HG02623 (cell line): ENCODE measurements around the gene BRME1.

Experiments used
- ATAC-seq: cut with Tn5 transposase; IDR thresholded peaks from one replicate; pipeline ENCODE4 v1.9.1; 2021; ENCODE audit warnings: moderate library complexity; ENCODE audit not compliant: unreplicated experiment

BRME1 gene

DNA sequence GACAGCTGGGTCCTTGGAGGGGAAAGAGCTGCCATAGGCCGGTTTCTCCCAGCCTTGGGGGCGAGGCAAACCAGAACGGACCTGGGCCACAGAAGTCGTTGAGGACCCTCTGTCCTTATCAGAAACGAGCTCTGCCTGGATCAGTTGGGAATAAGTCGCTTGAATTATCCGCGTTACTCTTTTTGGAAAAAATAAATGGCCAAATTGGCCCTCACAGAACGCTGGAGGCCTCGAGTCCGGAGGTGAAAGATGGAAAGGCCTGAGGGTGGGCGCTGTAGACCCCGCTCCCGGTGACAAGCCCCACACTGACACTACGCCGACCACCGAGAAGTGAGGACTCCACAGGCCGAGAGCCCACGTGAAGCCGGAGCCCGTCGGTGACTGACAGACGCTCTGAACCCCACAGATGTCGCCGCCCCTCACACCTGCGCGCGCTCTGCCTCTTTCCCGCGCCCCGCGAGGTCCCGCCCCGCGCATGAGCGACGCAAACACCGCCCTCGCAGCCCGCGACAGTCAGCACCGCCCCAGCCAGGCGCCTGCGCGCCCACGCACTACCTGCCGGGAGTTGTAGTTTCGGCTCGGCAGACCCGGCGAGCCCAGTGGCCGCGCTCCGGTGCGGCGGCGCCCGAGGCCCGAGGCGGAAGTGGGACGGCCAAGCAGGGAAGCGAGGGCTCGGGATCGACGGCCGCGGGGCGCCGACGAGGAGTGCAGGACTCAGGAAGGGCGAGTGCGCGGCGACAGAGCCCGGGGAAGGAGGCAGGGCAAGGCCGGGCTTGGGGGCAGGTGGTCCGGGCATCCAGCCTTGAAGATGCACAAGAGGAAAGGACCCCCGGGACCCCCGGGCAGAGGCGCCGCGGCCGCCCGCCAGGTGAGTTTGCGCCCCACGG, at the start of gene BRME1, which contains the start of gene CC2D1A:
Gene BRME1, minus strand, starts transcription at position 484 of the 887 bp plus-strand sequence. CDS start 1,225 bp downstream, outside the sequence.
Gene CC2D1A, plus strand, starts transcription at position 568 of the 887 bp plus-strand sequence. Its CDS starts 241 bp downstream, at position 809.
- peak; percentile 73 for ATAC-seq

DNA sequence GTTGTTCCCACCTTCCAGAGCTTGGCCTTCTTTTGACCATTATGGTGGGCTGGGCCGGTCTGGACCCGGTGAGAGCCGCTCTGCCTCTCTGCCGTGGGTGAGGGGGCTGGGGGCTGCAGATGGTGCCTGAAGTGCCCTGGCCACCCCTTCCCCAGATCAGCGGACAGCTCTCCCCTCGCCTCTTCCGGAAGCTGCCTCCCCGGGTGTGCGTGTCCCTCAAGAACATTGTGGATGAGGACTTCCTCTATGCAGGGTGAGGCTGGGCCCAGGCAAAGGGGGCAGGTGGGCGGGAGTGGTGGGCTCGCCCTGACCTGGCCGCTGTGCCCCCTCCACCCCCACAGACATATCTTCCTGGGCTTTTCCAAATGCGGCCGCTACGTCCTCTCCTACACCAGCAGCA, 48.3 kb upstream of the BRME1 start:
- no peak for ATAC-seq

DNA sequence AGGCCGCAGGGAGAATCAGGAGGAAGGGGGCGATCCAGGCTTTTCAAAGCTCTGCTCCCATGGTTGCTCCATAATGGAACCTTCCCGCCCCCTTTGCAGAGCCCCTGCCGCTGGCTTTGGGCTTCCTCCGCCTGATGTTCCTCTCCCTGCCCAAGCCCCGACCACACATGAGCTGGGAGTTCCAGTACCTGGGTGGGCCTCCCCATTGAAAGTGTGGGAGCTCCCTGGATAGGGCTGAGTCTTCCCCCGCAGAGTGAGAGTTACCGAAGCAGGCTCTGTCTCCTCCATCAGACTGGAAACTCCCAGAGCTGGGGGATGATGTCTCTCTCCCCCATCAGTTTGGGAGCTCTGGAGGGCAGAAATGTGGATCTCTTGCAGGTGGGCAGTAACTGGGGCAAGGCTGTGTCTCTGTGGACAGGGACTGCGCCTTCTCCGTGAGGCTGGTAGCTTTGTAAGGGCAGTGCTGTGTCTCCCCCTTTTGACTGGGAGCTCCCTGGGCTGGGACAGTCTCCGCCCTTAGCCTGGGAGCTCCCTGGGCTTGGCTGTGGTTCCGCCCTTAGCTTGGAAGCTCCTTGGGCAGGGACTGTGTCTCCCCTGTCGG, 47.1 kb upstream of the BRME1 start:
- ATAC-seq = no peak

DNA sequence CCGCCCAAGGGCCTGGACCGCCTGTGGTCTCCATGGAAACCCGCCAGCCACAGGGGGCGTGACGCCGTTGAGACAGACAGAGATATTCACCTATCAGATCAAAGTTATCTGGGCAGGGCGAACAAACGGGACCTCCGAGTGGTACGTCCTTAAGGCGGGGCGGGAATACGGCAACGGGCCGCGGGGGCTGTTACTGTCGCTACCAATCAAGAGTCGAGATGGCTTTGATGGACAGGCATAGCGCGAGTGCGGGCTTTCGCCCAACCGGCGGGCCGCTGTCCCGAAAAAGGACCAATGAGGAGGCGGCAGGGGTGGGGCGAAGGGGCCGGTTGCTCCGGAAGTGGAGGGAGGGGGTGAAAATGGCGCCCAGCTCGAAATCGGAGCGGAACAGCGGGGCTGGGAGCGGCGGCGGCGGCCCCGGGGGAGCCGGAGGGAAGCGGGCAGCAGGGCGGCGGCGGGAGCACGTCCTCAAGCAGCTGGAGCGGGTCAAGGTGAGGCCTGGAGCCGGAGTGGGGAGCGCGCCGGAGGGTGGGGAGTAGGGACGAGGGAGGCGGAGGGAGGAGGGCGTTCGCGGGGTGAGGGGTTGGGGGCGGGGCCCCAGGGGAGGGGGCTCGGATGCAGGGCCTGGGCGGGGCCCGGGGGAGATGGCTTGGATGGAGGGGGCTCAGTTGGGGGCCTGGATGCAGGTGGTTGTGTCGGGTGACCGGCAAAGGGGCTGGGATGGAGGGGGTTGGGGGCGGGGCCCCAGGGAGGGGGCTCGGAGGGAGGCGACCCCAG, 46.4 kb upstream of the BRME1 start, which contains the start of gene DCAF15:
Gene DCAF15, plus strand, starts transcription at position 356 of the 777 bp plus-strand sequence. Its CDS starts 4 bp downstream, at position 360.
- peak; percentile 95 for ATAC-seq

DNA sequence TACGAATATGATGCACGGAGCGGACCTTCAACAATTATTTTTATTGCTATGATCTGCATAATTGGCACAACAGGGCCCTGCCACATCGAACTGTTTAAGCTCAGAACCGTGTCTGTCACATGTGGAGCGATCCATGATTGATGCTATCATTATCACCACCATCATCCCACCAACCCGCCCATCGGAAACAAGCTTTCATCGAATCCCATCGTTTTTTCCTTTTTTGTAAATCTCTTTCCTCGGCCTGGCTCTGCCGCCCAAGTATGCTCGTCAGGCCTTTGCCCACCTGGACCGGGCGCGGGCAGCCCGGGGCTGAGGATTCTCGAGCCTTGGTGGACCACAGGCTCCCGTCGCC, 45.9 kb upstream of the BRME1 start:
- ATAC-seq = no peak

DNA sequence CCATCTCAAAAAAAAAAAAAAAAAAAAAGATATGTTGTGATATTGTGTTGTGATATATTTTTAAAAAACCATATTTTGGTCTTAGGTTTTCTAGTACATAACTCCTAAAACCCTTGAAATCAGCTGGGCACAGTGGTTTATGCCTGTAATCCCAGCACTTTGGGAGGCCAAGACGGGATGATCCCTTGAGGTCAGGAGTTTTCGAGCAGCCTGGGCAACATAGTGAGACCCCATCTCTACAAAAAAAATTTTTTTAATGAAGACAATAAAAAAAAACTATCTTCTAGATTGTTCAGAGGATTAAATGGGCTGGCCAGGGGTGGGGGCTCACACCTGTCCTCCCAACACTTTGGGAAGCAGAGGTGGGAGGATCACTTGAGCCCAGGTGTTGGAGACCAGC, 45.1 kb upstream of the BRME1 start:
- ATAC-seq = no peak

DNA sequence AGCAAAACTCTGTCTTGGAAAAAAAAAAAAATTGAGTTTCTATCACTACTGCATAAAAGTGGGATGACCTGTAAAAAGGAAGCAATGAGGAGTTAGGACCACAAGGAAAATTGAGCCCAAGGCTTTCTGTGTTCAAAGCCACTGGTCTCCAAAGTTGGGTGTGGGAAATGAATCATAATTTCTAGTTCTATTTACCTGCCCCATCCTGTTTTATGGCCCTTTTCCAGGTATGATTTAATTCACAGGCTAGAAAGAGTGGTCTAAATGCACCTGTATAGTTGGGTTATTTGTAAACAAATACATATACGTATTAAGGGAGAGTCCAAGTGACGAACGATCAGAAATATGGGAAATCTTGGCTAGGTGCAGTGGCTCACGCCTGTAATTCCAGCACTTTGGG, 40.5 kb upstream of the BRME1 start:
- no peak for ATAC-seq

DNA sequence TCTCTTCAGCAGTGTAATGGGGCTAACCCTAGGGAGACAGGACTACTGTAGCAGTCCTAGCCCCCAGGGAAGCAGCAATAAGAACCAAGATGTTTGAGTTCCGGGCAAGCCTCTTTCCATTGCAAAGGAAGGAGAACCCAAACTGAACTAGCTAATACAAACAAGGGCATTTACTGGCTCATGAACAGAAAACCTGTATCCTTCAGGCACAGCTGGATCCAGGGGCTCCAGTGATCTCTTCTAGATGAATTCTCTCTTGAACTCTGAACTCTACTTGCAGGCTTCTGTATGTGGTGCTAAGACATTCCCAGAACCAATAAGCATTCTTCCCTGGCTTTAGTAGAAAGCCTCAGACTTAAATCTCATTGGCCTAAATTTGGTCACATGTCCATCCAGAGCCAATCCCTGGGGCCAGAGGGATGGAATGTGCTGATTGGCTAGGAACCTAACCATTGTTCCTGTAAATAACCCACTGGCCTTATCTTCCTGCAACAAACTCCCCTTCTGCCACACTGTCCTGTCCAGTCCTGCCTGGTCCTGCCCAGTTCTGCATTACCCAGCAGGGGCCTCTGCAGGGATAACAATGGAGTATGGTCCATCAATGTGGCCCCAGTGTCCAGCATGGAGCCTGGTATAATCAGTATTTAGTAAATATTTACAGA, 36.2 kb upstream of the BRME1 start:
- no peak for ATAC-seq

DNA sequence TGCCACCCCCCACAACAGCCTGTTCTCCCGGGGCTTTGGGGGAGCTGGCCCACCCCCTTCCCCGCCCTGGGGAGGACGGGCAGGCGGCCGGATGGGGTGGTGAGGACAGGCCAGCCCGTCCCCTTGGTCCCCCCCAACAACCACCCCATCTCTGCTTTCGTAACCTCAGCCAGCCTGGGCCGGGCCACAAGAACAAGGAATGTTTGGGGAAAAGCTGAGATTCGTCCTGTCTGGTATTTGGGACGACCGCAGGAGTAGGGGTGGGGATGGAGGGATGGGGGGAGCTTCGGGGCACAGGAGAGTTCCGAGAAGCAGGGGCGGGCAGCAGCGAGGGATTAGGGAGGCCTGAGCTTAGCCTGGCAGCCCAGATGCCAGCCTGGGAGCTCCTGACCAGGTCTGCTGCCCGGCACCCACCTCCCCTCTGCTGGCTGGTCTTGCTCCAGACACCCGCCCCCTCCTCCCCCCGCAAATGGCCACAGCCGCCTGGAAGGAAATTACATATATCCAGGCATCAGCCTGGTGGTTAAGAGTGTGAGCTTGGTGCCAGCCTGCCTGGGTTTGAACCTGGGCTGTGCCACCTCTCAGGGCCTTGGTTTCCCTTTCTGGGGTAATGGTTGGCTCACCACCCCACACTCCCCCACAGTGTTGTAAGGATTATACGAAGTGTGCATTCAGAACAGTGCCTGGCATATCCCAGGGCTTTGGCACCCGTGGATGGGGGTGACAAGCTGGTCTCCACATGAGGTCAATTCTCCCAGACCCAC, 32.6 kb upstream of the BRME1 start, which contains the start of gene PODNL1:
Gene PODNL1, minus strand, starts transcription at position 117 of the 764 bp plus-strand sequence. CDS start 236 bp downstream, outside the sequence.
- ATAC-seq = no peak

DNA sequence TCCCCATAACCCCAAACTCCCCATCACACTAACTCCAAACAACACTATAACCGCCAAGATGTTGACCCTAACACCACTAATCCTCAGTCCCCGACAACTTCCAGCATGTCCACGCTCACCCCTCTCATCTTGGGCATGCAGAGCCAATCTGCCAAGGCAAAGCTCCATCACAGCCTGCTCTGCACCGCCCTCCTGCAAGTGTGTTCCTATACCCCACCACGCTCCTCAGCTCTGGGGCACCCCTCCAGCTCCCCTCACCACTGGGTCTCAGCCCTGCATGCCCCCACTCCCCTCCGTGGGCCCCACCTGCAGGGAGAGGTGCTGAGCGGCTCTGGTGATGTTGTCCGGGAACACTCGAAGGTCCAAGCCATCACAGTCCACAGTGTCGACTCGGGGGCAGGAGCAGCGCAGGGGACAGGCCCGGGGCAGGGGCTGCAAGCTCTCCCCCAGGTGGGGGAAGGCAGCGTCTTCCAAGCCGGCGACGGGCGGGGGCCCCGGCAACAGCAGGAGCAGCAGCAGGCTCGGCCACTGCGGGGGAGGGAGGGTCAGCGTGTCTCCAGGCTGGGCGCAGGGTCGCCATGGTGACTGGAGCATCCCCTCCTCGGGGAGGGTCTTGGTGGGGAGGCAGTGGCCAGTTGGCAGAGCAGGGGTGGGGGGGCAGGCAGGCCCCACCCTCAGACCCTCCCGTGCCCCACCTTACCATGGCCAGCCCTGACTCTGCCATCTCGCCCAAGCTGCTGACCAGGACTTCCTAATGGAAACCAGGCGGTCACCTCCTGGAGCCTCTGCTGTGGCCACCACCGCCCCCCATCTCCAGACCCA, 31.8 kb upstream of the BRME1 start:
- ATAC-seq = no peak

DNA sequence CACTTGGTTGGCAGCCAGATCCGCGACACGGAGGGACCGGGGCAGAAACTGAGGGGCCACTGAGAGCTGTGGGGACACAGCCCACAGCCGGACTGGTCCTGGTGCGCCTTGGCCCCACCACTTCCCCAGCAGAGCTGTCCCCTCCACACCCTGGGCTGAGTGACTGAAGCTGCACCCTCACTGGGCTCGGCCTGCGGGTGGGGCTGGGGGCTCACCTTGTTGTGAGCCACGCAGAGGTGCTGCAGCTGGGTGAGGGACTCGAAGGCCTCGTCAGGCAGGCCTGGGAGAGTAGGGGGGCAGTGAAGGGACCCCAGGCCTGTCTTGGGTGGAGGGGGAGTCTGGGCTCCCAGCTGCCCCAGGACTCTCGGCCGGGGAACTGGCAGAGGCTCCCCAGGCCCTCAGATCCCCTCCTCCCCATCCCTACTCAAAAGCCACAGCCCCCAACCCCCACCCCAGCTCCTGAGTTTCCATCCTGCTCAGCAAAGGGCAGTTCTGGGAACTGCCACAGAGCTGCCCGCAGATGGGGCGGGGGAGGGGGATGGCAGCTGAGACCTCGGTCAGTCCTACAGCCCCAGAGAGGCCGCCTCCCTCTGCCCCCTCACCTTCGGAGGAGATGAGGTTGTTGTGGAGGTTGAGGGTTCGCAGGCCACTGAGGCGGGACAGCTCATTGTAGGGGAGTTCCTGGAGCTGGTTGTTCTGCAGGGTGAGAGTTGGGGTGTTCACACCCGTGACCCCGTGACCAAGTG, 30.0 kb upstream of the BRME1 start:
- no peak for ATAC-seq

DNA sequence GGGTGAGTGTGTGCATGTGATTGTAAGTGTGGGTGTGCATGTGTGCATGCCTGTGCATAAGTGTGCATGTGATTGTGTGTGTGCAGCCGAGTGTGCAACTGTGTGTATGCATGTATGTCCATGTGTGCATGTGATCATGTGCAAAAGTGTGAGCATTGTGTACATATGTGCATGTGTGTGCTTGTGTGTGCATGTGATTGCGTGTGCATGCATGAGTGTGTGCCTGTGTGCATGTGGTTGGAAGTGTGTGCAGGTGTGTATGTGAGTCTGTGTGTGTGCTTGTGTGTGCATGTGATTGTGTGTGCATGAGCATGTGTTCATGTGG, 28.8 kb upstream of the BRME1 start:
- no peak for ATAC-seq

DNA sequence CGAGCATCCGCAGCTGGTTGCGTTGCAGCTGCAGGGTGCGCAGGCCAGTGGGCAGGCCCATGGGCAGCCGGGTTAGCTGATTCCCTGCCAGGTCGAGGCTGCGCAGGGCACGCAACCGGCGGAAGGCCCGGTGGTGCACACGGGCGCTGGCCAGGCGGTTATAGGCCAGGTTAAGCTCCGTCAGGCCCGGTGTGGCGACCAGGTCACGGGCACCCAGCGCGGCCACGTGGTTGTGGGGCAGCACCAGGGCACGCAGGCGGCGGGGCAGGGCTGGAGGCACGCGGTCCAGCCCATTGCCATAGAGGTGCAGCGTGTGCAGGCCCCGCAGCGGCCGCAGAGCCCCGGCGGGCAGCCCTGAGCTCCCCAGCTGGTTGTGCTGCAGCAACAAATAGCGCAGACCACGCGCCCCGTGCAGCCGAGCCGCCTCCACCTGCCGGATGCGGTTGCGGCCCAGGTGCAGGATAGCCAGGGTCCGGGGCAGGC, 27.0 kb upstream of the BRME1 start:
- no peak for ATAC-seq

DNA sequence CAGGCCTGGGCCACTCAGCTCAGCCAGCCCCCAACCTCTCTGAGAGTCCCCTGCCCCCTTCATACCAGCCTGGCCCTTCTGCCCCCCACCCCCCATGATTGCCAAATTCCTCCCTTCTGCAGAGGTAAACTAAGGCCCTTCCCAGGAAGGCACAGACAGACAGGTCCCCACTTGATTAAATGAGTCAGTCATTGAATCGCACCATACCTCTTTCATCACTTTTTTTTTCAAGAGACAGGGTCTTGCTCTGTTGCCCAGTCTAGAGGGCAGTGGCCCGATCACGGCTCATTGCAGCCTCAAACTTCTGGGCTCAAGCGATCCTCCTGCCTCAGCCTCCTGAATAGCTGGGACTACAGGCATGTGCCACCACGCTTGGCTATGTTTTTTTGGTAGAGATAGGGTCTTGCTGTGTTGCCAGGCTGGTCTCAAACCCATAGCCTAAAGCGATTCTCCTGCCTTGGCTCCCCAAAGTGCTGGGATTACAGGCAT, 26.3 kb upstream of the BRME1 start:
- no peak for ATAC-seq

DNA sequence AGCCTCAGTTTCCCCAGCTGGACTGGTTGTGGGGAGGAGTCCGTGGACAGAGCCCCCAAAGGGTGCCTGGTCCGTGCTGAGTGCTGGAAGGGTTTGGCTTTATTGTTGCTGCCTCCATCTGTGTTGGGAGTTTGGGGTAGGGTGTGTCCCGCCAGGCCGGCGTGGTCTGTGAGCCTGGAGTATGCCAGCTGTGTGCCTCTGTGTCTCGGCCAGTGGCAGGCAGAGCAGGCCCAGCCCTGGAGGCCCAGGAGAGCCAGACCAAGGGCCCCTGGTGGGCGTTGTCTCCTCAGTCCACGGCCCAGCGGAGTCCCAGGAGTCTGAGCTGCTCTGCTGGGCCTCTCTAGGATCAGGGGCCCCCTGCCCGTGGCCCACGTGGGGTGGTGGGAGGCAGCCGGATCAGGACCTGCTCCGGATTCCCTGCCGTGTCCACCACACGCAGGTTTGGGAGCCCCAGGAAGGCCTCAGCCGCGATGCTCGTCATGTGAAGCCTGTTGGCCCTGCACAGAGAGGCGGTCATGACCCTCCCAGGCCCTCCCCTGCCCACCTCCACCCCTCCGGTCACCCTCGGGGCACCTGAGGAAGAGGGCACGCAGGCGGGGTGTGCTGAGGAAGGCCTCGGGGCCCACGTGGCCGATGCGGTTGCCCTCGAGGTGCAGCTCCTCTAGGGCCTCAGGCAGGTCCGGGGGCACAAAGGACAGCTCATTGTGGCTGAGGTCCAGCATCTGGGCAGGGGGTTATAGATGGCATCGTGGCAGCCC, 25.7 kb upstream of the BRME1 start:
- no peak for ATAC-seq

DNA sequence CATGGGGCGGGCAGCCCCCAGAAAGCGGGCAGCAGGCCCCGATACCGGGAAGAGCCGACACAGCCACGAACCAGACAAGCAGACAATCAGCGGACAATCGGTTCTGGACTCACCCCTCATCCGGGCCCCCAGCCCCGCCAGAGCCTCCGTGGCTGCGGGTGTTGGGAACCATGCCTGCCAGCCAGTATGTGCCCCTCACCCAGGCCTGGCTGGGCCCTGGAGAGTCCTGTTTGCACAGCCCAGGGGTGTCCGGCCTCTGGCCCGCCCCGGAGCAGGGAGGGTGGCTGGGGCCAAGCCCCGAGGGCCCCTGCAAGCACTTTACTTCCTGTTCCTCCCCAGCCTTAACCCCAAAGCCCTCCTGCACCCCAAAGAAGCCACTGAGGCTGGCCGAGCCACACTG, 24.5 kb upstream of the BRME1 start:
- ATAC-seq = no peak

DNA sequence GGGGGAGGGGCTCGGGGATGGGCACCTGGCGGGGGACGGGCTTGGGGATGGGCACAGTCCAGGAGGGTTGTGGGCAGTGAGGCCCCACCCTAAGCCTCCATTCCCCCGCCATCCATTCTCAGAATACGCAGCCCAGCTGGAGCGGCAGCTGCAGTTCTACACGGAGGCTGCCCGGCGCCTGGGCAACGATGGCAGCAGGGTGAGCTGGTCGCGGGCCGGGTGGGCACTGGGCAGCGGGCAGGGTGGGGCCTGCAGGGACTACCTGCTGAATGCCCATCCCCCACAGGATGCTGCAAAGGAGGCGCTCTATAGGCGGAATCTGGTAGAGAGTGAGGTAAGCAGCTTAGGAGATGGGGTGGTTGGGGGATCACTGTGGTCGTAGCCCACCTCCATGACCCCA, 24.0 kb upstream of the BRME1 start:
- no peak for ATAC-seq

DNA sequence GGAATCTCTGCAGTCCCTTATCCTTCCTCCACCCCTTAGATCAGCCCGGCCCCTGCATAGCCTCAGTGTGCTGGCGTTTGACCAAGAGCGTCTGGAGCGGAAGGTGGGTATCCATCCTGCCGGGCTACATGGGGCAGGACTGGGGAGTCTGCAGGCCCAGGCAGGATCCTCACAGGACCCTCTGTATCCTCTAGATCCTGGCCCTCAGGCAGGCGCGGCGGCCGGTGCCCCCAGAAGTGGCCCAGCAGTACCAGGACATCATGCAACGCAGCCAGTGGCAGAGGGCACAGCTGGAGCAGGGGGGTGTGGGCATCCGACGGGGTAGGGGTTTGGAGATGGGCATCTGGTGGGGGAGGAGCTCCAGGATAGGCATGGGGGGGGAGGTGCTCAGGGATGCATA, 23.4 kb upstream of the BRME1 start:
- no peak for ATAC-seq
